ENCODE results near the gene CHRFAM7A.
"Not testable (repeated sequence)": the region's sequence is repeated elsewhere in the genome, so short reads cannot be mapped to it uniquely, and the experiment has no call there.

DNA sequence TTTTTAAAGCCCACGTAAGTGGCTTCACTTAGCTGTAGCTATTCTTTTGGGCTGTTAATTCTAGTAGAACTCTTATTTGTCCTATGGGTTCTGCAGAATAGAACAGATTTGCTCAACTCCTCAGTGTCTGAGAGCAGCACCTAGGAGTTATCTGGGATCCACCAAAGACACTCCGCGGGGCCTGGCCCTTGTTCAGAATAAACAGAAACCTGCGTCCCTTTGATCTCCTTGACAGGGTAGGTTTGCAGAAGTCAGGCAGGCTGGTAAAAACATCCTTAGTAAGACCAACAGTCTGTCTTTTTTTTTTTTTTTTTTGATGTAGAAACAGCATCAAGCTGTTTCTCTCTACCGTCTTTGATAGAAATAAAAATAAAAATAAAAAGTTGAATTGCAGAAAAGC lies 31.9 kb downstream of the CHRFAM7A start:
- TF ChIP-seq POLR2A, POLR2AphosphoS5 (IDR thresholded peaks at IDR 0.05): not testable (repeated sequence)
- TF ChIP-seq, protein P1, sequence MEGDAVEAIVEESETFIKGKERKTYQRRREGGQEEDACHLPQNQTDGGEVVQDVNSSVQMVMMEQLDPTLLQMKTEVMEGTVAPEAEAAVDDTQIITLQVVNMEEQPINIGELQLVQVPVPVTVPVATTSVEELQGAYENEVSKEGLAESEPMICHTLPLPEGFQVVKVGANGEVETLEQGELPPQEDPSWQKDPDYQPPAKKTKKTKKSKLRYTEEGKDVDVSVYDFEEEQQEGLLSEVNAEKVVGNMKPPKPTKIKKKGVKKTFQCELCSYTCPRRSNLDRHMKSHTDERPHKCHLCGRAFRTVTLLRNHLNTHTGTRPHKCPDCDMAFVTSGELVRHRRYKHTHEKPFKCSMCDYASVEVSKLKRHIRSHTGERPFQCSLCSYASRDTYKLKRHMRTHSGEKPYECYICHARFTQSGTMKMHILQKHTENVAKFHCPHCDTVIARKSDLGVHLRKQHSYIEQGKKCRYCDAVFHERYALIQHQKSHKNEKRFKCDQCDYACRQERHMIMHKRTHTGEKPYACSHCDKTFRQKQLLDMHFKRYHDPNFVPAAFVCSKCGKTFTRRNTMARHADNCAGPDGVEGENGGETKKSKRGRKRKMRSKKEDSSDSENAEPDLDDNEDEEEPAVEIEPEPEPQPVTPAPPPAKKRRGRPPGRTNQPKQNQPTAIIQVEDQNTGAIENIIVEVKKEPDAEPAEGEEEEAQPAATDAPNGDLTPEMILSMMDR (IDR thresholded peaks at IDR 0.05), result not testable (repeated sequence)
